GM21576 (cell line): ENCODE measurements around the gene PHGDH.

ENCODE experiments used
- ATAC-seq: cut with Tn5 transposase; IDR thresholded peaks from one replicate; pipeline ENCODE4 v1.9.1; 2021; ENCODE audit warnings: mild to moderate bottlenecking, moderate library complexity; ENCODE audit not compliant: unreplicated experiment

Gene PHGDH

GRCh38 chr1:119731060-119731459 lies 19.3 kb downstream of the PHGDH start:
- ATAC-seq = no peak

DNA sequence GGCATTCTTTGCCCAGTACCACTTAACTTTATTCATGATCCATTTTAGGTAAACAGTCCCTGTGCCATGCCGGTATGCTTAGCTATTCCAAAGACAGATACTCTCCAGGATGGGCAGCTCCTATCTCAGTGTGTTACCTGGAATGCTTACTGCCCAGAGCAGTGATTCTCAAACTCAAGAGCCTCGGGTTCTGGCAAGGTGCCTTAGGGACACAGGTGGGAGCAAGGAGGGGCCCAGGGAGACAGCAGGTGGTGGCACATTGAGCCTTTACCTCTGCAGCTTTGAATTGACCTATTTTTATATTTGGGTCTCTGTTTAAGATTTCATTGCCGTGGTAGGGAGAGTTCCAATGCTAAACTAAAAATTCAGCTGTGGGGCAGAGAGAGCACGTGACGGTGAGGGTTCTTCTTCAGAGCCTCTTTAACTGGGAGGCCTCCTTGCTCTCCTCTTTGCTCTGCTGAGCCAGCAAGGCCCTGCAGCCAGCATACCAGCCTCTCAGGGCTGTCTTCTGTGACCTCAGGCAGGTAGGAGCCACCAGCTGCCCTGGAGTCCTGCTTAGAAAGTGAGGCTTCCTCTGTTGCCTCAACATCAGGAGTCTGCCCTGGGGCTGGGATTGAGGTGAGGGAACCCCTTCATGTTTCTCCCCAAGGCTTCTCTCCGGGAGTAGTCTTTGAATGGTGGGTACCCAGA lies 20.2 kb downstream of the PHGDH start:
- no peak for ATAC-seq

DNA sequence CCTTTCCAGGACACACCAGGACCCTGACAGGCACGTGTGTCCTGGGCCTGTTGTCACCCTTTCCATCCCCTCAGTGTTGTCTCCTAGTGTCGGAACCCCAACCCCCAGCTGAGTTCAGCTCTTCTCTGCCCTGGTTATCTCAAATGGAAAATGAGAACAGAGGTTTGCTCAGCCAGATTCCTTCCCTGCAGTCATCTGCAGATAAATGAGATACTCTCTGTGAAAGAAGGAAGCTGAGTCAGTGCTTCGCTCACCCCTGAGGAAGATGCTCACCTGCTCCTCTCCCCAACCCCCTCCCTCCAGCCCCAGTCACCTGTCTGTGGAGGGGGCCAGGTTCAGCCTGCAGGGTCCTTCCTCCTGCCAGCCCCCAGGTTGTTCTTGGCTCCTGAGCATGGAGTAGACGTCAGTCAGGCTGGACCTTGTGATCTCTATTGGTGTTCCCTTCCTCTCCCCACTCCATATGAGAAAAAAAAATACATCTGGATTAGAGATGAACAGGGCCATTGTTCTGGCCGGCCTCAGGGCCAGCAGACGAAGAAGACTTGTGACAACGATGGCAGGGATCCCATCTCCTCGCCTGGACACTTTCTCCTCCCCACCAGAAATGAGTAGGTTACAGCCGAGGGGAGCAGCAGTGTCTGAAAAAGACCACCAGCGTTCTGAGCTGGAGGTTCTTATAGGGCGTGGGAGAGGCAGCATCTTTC lies 20.9 kb downstream of the PHGDH start:
- no peak for ATAC-seq

GRCh38 chr1:119733754-119734153 lies 22.0 kb downstream of the PHGDH start:
- no peak for ATAC-seq

- ATAC-seq = no peak
These were observed 23.5 kb downstream of the PHGDH start for GRCh38 chr1:119735217-119735616.

DNA sequence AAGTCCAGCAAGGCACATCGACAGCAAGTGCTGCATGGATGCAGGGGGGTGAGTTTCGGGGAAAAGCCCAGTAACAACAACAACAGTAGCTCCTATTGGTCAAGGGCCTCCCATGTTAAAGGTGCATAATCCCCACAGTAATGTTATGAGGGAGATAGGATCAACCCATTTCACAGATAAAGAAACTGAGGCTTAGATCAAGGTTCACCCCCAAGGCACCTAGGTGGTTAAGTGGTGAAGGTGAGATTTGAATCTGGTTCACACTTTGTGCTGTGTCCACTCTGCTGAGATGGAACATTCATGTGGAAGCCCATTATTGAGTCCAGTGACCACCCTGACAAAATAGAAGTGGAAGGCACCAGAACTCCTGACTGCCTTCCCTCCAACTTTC lies 24.9 kb downstream of the PHGDH start:
- ATAC-seq = no peak

DNA sequence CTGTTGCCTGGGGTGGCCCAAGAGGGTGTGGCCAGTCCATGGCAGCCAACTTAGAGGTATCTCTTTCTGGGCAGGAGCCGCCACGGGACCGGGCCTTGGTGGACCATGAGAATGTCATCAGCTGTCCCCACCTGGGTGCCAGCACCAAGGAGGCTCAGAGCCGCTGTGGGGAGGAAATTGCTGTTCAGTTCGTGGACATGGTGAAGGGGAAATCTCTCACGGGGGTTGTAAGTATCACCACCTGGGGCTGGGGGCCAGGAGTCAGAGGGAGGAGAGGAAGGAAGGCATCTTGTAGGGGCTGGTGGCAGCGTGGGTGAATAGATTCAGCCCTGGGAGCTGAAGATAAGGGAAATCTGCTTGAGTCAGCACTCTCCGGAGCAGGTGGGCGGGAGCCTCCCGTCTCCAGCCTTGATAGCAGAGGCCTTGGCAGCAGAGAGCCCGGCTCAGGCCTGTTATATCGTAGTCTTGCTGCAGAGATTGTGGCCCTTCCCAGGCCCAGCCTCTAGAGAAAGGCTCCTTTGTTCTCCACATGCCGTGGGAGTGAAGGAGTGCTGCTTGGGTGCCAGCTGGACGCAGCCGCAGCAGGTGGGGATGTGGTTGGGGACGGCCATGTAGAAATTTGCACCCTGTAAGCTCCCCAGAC lies 25.4 kb downstream of the PHGDH start:
- ATAC-seq = no peak

DNA sequence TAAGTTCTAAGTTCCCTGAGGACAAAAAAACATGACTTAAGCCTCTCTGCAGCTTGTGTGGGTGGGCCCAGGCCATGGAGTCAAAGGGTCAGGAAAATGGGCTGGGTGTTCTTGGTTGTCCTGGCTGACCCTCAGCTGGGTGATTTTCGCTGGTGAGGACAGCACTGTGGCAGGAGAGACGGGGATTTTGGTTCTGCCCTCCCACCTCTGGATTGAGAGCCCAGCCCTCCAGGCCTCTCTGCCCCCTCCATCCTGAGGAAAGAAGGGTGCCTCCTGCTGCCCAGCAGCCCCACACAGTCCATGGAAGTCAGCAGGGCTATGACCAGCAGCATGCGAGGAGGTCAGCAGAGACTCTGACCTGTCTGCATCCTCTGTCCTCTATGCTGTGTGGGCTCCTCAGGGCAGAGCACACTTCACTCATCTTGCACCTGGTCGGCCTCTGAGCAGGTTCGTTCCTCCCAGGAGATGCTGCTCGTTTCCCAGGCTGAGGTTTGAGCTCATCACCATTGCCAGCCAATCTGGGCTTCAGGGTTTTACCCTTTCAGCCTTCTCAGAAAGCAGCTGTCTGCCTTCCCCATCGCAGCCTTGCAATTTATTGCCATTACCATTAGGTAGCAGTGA lies 26.5 kb downstream of the PHGDH start:
- no peak for ATAC-seq

GRCh38 chr1:119739150-119739549 lies 27.4 kb downstream of the PHGDH start:
- ATAC-seq = no peak

GRCh38 chr1:119740261-119740660 lies 28.5 kb downstream of the PHGDH start:
- ATAC-seq = no peak

DNA sequence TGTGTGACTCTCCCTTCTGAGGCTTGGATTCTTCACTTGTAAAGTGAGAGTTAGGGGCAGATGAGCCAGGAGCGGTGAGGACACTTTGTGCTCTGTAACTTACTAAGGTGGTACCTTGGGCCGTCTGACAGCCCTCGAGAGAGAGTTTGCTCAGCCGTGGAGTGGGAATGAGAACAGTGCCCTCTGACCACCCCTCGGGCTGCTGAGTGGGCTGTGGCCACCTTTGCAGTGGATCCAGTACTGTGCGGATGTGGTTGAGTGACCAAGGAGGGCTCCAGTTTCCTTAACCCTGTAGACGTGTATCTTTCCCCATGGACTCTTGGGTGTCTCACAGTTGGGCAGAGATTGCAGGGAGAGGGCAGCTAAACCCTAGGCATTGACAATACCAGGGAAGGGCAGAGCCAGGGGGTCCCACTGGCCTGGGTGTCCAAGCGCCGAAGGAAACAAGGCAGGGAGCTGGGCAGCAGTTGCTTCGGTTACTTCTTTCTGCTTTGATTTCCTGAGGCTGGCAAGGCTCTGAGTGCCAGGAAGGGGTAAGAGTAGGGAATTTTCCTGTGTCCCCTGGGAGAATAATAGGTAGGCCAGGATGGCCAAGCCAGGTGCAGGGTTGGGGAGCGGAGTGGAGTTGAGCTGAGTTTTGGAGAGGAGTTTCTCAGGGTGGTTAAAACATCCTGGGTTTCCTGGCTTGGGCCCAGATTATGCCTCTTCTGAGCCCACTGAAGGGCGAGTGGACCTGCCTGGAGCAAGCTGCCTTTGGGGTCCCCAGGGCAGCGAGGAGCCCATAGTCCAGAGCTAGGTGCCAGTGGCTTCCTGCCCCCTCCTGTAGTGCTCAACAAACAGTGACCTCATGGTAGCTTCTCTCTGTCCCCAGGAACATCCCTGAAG lies 29.4 kb downstream of the PHGDH start:
- ATAC-seq = no peak

- ATAC-seq = no peak
These were observed 30.5 kb downstream of the PHGDH start for GRCh38 chr1:119742202-119742601.

- no peak for ATAC-seq
These were observed 30.9 kb downstream of the PHGDH start for GRCh38 chr1:119742677-119743076.

GRCh38 chr1:119743308-119743707 lies 31.6 kb downstream of the PHGDH start:
- no peak for ATAC-seq

DNA sequence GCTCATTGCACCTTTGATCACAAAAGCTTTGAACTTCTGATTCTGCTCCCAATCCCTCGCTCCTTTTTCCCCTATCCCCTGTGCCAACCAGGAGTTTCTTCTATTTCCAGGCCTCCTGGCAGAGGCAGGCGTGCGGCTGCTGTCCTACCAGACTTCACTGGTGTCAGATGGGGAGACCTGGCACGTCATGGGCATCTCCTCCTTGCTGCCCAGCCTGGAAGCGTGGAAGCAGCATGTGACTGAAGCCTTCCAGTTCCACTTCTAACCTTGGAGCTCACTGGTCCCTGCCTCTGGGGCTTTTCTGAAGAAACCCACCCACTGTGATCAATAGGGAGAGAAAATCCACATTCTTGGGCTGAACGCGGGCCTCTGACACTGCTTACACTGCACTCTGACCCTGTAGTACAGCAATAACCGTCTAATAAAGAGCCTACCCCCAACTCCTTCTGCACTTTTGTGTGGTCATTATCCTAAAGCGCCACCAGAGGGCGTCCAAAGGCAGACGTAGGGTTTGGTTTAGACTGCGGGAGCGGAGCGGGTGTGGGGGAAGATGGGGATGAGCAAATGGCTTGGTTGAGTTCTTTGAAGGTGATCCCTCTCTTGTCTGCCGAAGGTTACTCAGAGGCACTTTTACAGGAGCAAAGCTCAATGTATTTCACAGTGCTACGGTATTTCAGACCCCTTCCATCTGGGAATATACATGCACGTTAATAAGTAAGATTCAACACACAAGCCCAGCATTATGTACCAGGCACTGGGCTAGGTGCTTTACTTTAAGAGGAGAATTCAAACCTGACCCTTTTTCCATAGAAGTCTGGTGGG lies 32.3 kb downstream of the PHGDH start:
- ATAC-seq = peak; percentile 64

DNA sequence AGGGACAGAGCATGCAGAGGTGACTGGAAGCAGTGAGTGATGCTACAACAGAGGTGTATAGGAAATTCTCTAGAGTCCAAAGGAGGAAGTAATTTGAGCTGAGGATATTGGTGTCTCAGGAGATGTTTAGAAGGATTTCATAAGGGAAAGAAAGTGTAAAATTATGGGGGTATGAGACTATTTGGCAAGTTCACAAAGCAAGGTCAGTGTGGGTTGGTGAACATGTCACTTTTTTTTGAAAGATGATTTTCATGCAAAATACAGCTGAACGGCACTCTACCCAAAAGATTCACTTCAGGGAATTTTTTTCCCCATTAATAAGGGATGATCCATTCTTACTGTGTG lies 32.8 kb downstream of the PHGDH start:
- ATAC-seq = no peak

GRCh38 chr1:119745034-119745433 lies 33.3 kb downstream of the PHGDH start:
- no peak for ATAC-seq

GRCh38 chr1:119747451-119747850 lies 35.7 kb downstream of the PHGDH start:
- ATAC-seq = no peak

GRCh38 chr1:119748040-119748439 lies 36.3 kb downstream of the PHGDH start:
- no peak for ATAC-seq

GRCh38 chr1:119752592-119752991 lies 40.9 kb downstream of the PHGDH start:
- no peak for ATAC-seq
